Measurements from ENCODE around the gene RSRP1.

Gene RSRP1

DNA sequence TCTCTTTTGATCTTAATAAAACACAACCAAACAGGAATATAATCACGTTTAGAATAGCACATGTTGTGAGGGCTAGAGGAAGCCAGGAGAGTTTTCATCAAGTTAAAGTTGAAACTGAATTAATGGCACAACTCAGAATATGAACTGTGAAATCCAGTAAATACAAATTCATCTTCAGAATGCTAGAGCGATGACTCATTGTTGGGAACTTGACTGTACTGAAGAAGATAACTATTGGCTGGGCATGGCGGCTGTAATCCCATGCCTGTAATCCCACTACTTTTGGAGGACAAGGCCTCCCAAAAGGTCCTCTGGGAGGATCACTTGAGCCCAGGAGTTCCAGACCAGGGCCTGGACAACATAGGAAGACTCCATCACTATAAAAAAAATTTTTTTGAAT lies 23.8 kb downstream of the RSRP1 start:
- DNase-seq (ENCODE audit: extremely low spot score, insufficient read length, low read depth) = no peak
- no peak for FAIRE-seq

DNA sequence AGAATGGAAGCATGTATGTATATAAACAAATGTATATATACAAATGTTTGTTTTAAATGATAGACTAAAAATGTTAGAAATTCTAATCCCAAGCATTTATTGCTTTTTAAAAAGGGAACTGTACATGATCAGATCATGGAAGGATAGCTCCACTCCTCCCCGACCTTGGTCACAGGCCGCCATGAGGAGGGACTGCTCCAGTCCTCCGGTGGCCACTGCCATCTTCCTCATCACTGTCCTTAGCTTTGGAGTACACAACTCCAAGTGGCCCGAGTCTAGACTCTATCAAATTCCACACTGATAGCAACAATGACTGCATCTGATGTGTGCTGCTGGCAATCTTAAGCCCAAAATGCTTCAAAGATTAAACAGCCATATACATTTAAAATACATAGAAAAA lies 24.6 kb downstream of the RSRP1 start:
- FAIRE-seq = no peak
- DNase-seq (ENCODE audit: extremely low spot score, insufficient read length, low read depth) = no peak

DNA sequence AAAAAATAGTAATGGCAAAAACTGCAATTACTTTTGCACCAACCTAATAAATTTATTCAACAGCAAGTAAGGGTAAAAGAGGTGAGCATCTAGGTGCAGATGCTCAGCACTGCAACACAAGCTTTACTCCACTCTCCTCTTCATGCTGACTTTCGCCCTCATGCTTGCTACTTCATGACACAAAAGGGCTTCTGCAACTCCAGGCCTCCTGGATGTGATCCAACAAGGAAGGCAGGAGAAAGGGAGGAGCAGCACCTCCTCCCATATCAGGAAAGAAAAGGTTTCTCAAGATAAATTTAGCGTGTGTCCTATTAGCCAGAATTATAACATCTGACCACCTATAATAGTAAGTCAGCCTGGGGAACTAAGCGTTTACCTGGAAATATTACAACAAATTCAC lies 26.6 kb downstream of the RSRP1 start:
- DNase-seq (ENCODE audit: extremely low spot score, insufficient read length, low read depth) (no peak), FAIRE-seq (no peak)

DNA sequence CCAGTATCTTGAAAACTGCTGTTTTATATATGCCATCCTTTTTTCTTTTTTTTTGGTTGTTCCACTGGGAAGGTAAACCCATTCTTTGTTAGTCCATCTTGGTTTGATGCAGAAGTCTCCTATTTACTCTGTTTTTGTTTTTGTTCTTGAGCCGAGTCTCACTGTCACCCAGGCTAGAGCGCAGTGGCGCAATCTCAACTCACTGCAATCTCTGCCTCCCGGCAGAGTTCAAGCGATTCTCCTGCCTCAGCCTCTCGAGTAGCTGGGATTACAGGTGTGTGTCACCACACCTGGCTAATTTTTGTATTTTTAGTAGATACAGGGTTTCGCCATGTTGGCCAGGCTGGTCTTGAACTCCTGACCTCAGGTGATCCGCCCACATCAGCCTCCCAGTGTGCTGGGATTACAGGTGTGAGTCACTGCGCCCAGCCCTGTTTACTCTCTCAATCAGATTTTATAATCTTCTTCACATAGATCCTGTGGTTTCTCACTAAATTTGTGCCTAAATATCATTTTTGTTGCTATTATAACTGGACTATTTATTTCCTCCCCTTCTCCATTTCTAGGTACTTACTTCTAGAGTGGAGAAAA lies 27.5 kb downstream of the RSRP1 start:
- FAIRE-seq (no peak), DNase-seq (ENCODE audit: extremely low spot score, insufficient read length, low read depth) (no peak)

DNA sequence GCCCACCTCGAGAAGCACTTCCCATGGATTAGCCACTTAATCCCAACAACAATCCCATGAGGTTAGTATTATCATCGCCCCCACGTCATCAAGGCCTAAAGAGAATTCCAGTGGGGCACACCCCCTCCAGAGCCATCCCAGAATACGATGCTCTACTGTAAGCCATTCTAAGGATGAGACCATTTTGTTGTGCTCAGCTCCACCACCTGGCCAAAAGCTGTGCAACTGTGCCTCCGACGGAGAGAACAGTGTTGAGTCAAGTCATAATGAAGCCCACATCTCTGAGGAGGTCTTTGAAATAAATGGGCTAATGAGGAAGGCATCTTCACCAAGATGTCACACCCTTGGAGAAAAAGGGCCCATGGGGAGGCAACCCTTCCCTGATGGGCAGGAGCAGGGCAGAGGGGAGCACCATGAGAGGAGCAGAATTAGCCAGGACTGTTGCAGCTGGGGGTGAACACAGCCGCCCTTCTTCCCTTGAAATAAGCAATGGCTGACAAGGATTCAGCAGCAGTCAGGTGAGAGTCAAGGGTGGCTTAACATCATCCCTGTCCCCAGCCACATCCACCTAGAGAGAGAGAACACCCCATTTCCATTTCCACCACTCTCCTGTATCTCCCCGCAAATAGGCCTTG lies 29.5 kb downstream of the RSRP1 start:
- FAIRE-seq = no peak
- no peak for DNase-seq (ENCODE audit: extremely low spot score, insufficient read length, low read depth)

DNA sequence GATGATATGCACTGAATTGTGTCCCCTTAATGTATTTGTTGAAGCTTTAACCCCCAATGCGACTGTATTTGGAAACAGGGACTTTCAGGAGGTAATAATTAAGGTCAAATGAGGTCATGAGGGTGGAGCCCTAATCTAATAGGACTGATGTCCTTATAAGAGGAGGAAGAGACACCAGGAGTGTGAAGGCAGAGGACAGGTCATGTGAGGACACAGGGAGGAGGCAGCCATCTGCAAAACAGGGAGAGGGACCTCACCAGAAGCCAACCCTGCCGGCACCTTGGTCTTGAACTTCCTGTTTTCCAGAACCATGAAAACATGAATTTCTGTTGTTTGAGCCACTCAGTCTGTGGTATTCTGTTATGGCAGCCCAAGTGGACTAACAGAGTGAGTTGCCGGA lies 30.2 kb downstream of the RSRP1 start:
- DNase-seq (ENCODE audit: extremely low spot score, insufficient read length, low read depth) (no peak), FAIRE-seq (no peak)

DNA sequence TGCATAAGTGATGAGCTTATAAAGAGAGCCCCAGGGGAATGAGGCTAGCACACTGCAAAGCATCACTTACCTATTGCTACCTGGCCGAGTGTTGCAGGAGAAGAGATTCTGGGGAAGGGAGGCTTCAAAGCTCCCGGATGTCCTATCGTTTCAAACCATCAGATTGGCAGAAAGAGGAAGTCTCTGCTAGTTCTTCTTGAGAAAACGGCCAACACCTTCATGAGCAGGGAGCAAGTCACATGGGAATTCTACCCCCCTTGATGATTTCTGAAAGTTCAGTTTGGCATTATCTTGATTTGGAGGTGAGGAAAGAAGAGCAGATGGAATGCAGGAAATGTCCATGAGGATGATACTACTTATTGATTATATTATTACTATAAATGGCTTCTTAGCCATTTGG lies 31.1 kb downstream of the RSRP1 start:
- no peak for DNase-seq (ENCODE audit: extremely low spot score, insufficient read length, low read depth)
- peak; percentile 31 for FAIRE-seq

DNA sequence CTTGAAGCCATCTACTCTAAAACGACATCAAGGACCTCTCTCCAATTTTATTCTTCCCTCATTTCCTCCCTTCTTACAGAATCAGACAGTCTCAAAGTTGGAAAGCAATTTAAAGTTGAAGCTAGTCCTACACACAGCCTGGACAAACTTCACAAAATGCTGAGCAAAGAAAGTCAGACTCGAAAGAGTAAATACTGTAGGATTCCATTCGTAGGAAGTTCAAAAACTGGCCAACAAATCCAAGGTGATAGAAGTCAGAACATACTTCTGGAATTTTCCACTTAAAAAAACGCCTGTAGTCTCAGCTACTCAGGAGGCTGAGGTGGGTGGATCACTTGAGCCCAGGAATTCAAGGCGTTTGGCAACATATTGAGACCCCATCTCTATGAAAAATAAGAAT lies 34.5 kb downstream of the RSRP1 start:
- no peak for FAIRE-seq

DNA sequence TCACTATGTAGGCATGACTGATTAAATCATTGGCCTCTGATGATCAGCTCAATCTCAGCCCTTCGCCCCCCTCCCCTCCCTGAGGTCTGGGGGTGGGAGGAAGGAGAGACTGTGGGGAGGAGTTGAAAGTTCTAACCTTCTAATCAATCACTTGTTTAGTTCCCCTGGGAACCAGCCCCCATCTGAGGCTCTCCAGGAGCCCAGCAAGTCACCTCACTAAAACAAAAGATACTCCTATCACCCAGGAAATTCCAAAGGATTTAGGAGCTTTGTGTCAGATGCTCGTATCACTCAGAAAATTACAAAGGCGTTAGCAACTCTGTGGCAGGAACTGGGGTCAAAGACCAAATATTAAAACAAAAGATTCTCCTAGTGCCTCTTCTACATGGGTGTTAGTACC lies 36.5 kb downstream of the RSRP1 start:
- DNase-seq (ENCODE audit: extremely low spot score, insufficient read length, low read depth) (no peak), FAIRE-seq (no peak)

More for the DNA sequence above, 34.5 kb downstream of the RSRP1 start:
- DNase-seq (ENCODE audit: extremely low spot score, insufficient read length, low read depth) = no peak

DNA sequence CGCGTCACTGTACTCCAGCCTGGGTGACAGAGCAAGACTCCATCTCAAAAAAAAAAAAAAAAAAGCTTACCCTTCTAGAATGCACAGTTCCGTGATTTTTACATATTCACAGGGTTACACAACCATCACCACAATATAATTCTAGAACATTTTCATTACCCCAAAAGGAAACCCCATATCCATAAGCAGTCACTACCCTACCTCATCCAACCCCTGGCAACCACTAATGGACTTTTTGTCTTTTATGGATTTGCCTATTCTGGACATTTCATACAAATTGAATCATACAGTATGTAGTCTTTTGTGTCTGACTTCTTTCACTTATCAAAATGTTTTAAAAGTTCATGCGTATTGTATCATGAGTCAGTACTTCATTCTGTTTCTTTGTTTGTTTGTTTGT lies 37.7 kb downstream of the RSRP1 start:
- no peak for FAIRE-seq
- DNase-seq (ENCODE audit: extremely low spot score, insufficient read length, low read depth) = no peak

DNA sequence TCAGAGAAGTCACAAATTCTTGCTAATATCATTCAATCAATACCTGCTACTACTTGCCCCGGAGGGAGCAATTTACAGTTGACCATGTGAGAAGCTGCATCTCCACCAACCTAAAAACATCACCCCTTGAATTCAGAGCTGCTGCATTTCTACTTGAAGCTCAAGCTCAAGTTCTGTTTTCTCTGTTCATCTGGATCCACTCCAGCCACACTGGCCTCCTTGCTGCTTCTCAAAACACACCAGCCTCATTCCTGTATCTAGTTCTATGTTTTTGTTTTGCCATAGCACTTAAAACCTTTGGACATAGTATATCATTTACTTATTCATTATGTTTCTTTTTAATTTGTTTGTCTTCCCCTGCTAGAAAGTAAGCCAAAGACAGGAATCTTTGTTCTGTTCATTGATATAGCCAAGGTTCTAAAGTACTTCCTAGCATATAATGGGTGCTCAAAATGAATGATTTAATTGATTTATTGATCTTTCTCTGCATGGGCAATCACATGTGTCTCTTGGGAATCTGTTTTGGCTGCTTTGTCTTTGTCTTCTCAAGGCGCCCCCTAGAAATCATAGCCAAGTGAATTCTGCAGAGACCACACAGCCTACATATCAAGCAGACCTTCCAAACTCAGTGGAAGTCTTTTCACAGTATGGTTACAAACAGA lies 38.6 kb downstream of the RSRP1 start:
- FAIRE-seq = no peak
- DNase-seq (ENCODE audit: extremely low spot score, insufficient read length, low read depth) = no peak

DNA sequence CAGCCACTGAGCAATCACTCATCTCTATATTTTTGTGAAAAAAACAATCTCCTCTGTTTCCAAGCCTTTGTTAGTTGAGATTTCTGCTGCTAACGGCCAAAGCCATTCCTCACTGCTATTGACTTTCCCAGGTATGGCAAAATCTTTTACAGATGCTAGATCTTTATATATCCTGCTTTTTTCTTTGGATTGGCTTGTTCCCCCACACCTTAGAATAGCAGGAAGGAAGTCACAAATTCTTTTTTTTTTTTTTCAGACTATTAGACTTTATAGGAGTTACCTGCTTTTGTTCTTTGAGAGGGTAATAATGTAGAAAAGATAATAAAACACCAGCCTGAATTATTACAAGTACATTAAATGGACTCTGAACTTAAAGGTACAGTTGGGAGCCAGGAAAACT lies 39.2 kb downstream of the RSRP1 start:
- no peak for DNase-seq (ENCODE audit: extremely low spot score, insufficient read length, low read depth)
- no peak for FAIRE-seq

DNA sequence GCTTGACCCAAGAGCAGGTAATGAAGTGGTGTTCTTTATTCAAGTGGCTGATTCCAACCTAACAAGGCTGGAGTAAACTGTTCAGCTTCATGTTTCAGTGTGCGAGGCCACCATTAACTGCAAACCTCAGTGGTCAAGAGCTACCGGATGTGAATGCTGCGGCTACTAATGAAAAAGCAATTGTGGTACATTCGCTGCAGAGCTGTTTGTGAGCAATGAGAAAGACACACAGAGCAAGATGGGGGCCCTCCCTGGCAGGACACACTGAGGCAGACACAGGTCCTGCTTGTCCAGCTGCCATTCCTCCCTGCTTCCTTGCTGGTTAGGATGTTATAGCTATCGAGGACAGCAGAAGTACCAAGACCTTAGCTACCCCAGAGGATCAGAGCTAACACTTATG lies 41.1 kb downstream of the RSRP1 start:
- DNase-seq (ENCODE audit: extremely low spot score, insufficient read length, low read depth) = no peak
- no peak for FAIRE-seq

DNA sequence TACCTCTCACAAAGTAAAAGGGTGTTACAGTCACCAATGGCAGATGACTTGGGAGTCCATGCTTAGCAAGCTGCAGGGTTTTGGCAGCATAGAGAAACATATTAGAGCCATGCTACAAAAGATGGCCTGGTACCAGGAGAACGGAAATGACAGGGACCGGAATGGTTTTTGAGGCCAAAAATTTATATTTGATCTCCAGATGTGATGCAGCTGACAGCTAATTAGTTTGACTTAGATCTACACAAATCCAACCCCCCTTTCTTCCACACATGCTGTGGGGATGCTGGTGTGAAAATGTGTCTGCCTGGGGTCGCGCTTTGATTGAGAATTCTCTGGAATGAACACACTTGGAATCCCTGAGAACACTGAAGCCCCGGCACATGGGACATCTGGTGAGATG lies 41.5 kb downstream of the RSRP1 start:
- FAIRE-seq = no peak
- DNase-seq (ENCODE audit: extremely low spot score, insufficient read length, low read depth) = no peak

DNA sequence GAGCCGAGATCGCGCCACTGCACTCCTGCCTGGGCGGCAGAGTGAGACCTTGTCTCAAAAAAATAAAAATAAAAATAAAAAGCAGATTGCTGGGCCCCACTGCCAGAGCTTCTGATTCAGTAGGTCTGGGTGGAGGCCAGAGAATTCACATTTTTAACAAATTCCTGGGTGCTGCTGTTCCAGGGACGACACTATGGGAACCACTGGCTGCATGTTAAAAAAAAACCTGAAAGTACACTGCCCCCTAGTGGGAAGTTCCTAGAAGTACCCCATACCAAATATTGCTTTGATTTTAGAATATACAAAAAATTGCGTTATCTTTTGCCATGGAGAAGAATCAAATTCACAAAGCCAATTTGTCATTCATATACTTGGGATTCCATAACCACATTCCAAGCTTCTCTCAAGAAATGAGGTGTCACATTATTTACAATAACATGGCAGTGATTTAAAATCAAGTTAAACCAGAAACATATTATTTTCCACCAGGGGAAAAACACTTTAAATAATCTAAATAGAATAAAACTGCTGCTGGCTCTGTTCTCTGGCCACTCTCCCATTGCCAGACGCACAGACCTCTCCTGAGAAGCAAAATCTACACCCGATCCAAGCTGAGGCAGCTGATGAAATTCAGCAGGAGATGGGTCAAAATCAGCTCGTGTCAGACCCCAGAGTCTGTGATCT lies 42.3 kb downstream of the RSRP1 start:
- DNase-seq (ENCODE audit: extremely low spot score, insufficient read length, low read depth) = peak; percentile 45
- FAIRE-seq = peak; percentile 65

DNA sequence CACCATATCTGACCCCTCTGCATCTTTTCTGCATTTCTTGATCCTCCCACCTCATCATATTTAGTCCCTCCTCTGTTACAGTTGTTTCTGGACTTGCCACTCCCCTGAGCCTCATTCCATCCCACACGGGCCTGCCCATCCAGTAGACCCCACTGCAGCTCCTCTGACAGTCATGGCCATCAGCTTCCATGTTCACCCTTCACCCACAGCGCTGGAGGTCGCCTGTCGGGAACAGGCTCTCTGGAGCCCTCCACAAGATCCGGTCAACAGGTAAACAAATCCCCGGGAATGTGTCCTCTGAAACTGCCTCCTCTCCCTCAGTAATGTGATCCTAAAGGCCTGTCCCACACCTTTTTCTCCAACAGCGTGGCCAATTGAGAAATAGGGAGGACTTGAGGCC lies 46.2 kb downstream of the RSRP1 start:
- DNase-seq (ENCODE audit: extremely low spot score, insufficient read length, low read depth) (no peak), FAIRE-seq (no peak)

DNA sequence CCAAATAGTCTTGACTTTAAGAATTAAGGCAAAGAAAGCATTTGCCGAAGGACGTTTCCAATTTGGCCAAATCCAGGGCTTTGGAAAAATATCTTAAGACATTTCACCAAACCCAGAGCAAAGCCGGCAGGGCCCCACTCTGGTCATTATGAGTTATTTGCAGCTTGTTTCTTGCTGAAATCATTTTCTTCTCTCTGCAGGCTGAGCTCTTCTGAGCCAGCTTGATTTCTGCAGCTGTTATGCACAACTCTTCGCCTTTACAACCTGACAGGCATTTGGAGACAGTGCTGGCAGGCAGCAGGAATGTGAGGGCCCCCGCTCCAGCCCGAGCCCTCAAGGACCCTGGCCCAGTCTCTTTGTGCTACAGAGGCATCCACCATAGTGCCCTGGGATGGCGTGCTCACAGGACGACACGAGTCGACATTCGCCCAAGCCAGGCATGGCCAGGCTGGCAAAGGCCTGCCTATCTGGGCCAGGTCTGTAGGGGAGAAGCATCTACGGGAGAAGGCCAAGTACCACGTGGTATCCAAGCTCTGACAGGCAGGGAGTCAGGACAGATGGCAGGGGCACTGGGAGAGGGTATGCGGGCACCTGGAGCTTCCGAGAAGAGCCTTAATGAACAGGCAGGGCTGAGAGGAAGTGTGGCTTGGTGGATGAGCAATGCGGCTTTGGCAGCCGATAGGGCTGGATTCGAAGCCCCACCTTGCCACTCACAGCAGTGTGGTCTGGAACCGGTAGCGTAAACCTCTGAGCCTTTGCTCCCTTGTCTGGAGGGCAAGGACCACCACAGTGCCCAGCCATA lies 47.2 kb downstream of the RSRP1 start:
- DNase-seq (ENCODE audit: extremely low spot score, insufficient read length, low read depth) (no peak), FAIRE-seq (no peak)

DNA sequence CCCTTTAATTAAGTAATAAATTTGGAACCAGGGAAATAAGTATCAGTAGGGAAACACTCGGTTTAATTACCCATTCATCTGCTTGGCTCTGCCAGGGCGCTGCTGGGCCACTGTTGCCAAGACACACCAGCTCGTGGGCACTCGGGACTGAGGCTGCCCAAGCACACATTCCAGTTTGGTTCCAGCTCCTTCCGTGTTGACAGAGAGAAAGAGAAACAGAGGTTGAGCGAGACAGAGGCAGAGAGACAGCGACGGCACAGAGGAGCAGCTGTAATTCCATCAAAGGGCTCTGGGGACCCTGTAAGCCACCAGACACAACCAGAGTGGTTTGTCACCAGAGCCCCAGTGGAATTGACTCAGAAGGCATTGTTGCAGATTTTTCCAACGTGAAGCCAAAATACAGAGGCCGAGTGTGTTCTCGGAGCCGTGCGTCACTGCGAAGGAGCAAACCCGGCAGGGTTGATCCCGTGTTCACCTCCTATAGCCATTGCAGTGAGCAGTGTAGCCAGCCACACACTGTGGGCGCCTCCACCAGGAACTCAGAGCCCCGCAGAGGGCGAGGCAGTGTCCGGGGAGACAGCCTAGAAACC lies 48.5 kb downstream of the RSRP1 start:
- FAIRE-seq = no peak
- DNase-seq (ENCODE audit: extremely low spot score, insufficient read length, low read depth) = no peak

DNA sequence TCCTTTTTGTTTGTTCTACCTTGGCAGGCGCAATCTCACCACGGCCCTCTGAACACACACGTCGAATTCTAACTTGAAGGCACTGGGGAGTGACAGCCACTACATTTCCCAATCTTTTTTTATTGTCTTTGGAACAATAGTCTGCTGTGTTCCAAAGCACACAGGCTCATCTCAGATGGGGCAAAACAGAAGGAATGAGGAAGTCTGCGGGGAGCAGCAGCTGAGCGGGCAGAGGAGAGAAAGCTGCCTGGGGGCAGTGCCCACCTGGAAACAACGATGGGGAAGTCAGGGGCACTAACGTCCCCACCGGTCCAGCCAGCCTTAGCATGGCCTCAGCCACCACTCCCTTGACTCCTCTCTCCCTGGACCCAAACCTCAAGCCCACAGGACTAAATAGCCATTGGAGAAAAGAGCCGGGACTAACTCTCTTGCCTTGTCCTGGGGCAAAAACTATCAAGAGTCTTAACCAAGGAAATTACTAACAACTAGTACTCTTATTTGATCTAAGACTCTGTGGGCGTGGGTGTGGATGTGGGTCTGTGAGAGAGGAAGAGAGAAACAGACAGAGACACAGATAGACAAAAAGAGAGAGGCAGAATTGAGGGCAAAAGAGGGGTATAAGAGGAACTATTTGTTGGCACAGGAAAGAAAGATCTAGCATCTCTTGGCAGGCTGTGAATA lies 49.1 kb downstream of the RSRP1 start:
- DNase-seq (ENCODE audit: extremely low spot score, insufficient read length, low read depth) (no peak), FAIRE-seq (no peak)

All from GM18507 (cell line).